ENCODE results near the gene ENPEP. TPM values are rescaled to one million over a fixed set of nuclear protein-coding genes. Genes with fewer than 3 reads are reported as not detected.
"Not testable (repeated sequence)": the region's sequence is repeated elsewhere in the genome, so short reads cannot be mapped to it uniquely, and the experiment has no call there.

ENPEP gene, protein sequence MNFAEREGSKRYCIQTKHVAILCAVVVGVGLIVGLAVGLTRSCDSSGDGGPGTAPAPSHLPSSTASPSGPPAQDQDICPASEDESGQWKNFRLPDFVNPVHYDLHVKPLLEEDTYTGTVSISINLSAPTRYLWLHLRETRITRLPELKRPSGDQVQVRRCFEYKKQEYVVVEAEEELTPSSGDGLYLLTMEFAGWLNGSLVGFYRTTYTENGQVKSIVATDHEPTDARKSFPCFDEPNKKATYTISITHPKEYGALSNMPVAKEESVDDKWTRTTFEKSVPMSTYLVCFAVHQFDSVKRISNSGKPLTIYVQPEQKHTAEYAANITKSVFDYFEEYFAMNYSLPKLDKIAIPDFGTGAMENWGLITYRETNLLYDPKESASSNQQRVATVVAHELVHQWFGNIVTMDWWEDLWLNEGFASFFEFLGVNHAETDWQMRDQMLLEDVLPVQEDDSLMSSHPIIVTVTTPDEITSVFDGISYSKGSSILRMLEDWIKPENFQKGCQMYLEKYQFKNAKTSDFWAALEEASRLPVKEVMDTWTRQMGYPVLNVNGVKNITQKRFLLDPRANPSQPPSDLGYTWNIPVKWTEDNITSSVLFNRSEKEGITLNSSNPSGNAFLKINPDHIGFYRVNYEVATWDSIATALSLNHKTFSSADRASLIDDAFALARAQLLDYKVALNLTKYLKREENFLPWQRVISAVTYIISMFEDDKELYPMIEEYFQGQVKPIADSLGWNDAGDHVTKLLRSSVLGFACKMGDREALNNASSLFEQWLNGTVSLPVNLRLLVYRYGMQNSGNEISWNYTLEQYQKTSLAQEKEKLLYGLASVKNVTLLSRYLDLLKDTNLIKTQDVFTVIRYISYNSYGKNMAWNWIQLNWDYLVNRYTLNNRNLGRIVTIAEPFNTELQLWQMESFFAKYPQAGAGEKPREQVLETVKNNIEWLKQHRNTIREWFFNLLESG
- total RNA-seq (2021) (0.33 to 0.98 TPM (median 0.39 TPM) in 3 replicates), Bru-seq, nascent RNA (percentile 29 among the genes with signal in this experiment)
- long read RNA-seq, experiment 1, partial matches to known transcripts: 0 of 3 reads
- long read RNA-seq, experiment 1, other reads (novel, unspliced or antisense): 3 of 3 reads
- long read RNA-seq, experiment 2: 0 reads
- long read RNA-seq, experiment 3, partial matches to known transcripts: 1 of 1 reads
- long read RNA-seq, experiment 3, other reads (novel, unspliced or antisense): 0 of 1 reads

- POLR2A ChIA-PET: interaction anchor here (1.0 kb wide), 1 partner anchor 64 kb away, joined by 3 read pairs; no protein-coding TSS in a partner anchor
- CTCF ChIA-PET: interaction anchor here (1.0 to 1.5 kb wide), 3 partner anchors 34 to 161 kb away, joined by 3 to 12 read pairs (median 3); no protein-coding TSS in a partner anchor
- H3K4me3 Mint-ChIP-seq: peak within 1 kb of the TSS; percentile 29
- ATAC-seq (peak; percentile 67), DNase-seq (ENCODE audit: low spot score) (peak; percentile 28)
- H3K36me3 Mint-ChIP-seq: no peaks in the 10 kb centered on the region
- H3K27me3 Mint-ChIP-seq (ENCODE audit: low read depth): peaks cover 11% of the 10 kb centered on the region
- H3K9me3 Mint-ChIP-seq: no peaks in the 10 kb centered on the region
- peaks cover 45% of the 10 kb centered on the region for H3K4me1 Mint-ChIP-seq
- TF ChIP-seq SMAD4 (CRISPR knock-in tag; IDR thresholded peaks at IDR 0.05) (no peak), MYBL2 (CRISPR knock-in tag; IDR thresholded peaks at IDR 0.05) (no peak), JUN (CRISPR knock-in tag; IDR thresholded peaks at IDR 0.05) (no peak), ATF3 (CRISPR knock-in tag; conservative IDR thresholded peaks at IDR 0.05) (no peak), KAT7 (CRISPR knock-in tag; IDR thresholded peaks at IDR 0.05; ENCODE audit: borderline replicate concordance) (no peak), USF1 (CRISPR knock-in tag; IDR thresholded peaks at IDR 0.05) (no peak), MLX (CRISPR knock-in tag; IDR thresholded peaks at IDR 0.05) (no peak), FOXK1 (CRISPR knock-in tag; IDR thresholded peaks at IDR 0.05) (no peak), CBFB (CRISPR knock-in tag; IDR thresholded peaks at IDR 0.05; ENCODE audit: low read depth) (no peak), GTF2I (CRISPR knock-in tag; conservative IDR thresholded peaks at IDR 0.05) (no peak), TCF7 (CRISPR knock-in tag; IDR thresholded peaks at IDR 0.05; ENCODE audit: low read depth) (no peak), ZNF263 (CRISPR knock-in tag; IDR thresholded peaks at IDR 0.05; ENCODE audit: low read depth) (no peak), MXD4 (CRISPR knock-in tag; IDR thresholded peaks at IDR 0.05; ENCODE audit: borderline replicate concordance) (no peak)
- TF ChIP-seq, protein P1, sequence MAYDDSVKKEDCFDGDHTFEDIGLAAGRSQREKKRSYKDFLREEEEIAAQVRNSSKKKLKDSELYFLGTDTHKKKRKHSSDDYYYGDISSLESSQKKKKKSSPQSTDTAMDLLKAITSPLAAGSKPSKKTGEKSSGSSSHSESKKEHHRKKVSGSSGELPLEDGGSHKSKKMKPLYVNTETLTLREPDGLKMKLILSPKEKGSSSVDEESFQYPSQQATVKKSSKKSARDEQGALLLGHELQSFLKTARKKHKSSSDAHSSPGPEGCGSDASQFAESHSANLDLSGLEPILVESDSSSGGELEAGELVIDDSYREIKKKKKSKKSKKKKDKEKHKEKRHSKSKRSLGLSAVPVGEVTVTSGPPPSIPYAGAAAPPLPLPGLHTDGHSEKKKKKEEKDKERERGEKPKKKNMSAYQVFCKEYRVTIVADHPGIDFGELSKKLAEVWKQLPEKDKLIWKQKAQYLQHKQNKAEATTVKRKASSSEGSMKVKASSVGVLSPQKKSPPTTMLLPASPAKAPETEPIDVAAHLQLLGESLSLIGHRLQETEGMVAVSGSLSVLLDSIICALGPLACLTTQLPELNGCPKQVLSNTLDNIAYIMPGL (CRISPR knock-in tag; IDR thresholded peaks at IDR 0.05): no peak
- TF ChIP-seq, protein P2, sequence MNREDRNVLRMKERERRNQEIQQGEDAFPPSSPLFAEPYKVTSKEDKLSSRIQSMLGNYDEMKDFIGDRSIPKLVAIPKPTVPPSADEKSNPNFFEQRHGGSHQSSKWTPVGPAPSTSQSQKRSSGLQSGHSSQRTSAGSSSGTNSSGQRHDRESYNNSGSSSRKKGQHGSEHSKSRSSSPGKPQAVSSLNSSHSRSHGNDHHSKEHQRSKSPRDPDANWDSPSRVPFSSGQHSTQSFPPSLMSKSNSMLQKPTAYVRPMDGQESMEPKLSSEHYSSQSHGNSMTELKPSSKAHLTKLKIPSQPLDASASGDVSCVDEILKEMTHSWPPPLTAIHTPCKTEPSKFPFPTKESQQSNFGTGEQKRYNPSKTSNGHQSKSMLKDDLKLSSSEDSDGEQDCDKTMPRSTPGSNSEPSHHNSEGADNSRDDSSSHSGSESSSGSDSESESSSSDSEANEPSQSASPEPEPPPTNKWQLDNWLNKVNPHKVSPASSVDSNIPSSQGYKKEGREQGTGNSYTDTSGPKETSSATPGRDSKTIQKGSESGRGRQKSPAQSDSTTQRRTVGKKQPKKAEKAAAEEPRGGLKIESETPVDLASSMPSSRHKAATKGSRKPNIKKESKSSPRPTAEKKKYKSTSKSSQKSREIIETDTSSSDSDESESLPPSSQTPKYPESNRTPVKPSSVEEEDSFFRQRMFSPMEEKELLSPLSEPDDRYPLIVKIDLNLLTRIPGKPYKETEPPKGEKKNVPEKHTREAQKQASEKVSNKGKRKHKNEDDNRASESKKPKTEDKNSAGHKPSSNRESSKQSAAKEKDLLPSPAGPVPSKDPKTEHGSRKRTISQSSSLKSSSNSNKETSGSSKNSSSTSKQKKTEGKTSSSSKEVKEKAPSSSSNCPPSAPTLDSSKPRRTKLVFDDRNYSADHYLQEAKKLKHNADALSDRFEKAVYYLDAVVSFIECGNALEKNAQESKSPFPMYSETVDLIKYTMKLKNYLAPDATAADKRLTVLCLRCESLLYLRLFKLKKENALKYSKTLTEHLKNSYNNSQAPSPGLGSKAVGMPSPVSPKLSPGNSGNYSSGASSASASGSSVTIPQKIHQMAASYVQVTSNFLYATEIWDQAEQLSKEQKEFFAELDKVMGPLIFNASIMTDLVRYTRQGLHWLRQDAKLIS (CRISPR knock-in tag; IDR thresholded peaks at IDR 0.05; ENCODE audit: borderline replicate concordance): no peak
- TF ChIP-seq, protein P3, sequence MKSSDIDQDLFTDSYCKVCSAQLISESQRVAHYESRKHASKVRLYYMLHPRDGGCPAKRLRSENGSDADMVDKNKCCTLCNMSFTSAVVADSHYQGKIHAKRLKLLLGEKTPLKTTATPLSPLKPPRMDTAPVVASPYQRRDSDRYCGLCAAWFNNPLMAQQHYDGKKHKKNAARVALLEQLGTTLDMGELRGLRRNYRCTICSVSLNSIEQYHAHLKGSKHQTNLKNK (CRISPR knock-in tag; IDR thresholded peaks at IDR 0.05): no peak
- H3K27ac Mint-ChIP-seq: 0 out of 2 replicates have a peak within 1 kb of the TSS, but pooled peaks have one; percentile 28
Observed at GRCh38 chr4:110475881-110476818, at the start of gene ENPEP. ENPEP (plus strand) TSS chr4:110476155; CDS start chr4:110476415, 260 bp downstream.

DNA sequence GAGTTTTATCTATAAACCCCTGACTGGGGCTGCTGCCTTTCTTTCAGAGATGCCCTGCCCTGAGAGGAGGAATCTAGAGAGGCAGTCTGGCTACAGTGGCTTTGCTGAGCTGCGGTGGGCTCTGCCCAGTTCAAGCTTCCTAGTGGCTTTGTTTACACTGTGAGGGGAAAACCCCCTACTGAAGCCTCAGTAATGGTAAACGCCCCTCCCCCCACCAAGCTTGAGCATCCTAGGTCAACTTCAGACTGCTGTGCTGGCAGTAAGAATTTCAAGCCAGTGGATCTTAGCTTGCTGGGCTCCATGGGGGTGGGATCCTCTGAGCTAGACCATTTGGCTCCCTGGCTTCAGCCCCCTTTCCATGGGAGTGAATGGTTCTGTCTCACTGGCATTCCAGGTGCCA is 44.1 kb upstream of the ENPEP start:
- Mint-ChIP-seq H3K9me3 (peaks cover 51% of the 10 kb centered on the region), H3K27me3 (ENCODE audit: low read depth) (peaks cover 52% of the 10 kb centered on the region), H3K36me3 (peaks cover 34% of the 10 kb centered on the region)
- DNase-seq (ENCODE audit: low spot score); H3K27ac Mint-ChIP-seq; ATAC-seq; H3K4me3 Mint-ChIP-seq; H3K4me1 Mint-ChIP-seq; POLR2A ChIA-PET: not testable (repeated sequence)
- CTCF ChIA-PET: interaction anchor here (0.8 kb wide), 1 partner anchor 85 kb away, joined by 3 read pairs; no protein-coding TSS in a partner anchor

All from WTC11 (cell line).